ENCODE measurements around the gene TEX52. TPM values are rescaled to one million over a fixed set of nuclear protein-coding genes. Genes with fewer than 3 reads are reported as not detected.

The TEX52 gene
- not detected for total RNA-seq

DNA sequence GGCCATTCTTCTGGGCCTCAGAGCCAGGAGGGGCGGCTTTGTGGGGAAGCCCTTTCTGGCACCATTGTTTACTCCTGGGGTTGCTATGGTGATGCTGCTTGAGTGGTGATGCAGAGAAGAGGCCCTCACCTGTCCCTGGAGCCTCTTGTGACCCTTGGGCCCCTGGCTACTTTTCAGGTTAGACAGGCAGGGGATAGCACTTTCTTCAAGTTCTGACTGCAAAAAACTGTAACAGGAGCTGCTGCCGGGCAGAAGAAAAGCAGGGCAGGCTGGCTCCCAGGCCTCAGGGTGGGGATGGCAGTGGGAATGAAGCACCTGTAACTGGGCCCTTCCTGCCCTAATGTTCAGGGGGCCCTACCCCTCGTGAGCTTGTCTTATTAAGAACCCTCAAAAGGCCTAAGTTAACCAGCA lies at the start of gene TEX52:
Gene TEX52 (minus strand): TSS at position 19 of the 411 bp plus-strand sequence. CDS start 13 bp downstream, at position 6.
- no peak for ATAC-seq
- DNase-seq (ENCODE audit: low spot score): no peak

DNA sequence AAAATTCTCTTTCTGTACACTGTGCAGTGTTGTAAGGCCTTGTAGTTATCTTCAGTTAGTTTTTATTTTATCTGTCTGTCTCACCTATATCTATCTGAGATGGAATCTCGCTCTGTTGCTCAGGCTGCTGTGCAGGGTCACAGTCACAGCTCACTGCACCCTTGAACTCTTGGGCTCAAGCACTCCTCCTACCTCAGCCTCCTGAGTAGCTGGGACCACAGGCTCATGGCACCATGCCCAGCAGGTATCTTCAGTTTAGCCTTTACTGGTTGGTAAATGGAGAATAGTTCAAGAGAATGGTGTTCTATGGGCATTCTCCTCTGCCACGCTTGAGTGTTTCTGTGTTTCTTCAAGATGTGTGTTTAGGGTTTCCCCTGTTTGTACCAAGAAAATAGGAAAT lies 47.4 kb upstream of the TEX52 start:
- no peak for ATAC-seq
- no peak for DNase-seq (ENCODE audit: low spot score)

DNA sequence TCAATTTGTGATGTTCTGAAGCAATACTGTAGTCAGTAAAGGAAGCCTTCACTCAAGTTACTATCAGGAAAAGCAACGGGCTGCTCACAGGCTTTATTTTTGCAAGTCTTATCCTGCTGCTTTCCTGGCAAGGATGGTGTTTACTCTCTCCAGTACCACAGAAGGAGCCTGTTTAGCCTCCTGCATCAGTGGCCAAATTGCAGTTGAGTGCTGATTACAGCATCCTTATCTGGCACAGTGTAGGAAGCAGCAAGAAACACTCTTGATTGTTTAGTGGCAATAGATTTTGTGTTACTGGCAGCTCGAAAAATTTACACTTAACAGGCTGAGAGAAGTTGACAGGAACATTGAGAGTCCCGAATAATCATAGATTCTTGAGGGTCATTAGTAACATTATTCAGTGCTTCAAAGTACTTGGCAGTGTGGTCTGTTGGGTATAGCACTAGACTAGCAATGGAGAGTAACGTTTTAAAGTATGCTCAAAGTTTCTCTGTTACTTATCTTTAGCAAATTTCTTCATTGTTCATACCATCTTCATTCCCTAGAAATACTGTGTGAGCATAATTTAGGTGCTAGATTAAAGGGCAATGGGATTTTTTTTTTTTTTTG lies 45.5 kb upstream of the TEX52 start:
- ATAC-seq (peak; percentile 72), DNase-seq (ENCODE audit: low spot score) (no peak)

DNA sequence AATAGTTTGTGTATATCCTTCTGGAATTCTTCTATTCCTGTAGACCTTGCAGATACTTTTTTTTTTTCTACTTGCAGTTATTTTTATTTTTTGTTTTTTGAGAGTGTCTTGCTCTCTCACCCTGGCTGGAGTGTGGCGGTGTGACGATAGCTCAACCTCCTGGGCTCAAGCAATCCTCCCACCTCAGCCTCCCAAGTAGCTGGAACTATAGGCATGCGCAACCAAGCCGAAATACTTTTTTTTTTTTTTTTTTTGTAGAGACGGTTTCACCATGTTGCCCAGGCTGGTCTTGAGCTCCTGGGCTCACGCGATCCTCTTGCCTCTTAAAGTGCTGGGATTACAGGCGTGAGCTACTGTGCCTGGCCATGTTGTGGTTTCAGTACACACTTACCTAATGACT lies 43.8 kb upstream of the TEX52 start:
- DNase-seq (ENCODE audit: low spot score) (no peak), ATAC-seq (no peak)

DNA sequence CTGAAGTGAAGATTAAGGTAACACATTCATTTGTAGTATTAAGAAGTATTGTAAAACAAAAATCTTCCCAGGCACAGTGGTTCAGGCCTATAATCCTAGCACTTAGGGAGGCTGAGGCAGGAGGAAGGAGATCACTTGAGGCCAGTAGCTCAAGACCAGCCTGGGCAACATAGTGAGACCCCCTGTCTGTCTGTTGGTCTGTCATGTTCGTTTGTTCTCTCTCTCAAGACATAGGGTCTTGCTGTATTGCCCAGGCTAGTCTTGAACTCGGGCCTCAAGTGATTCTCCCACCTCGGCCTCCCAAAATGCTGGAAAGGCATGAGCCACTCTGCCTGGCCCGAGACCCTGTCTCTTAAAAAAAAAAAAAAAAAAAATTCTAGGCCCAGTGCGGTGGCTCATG lies 40.6 kb upstream of the TEX52 start:
- DNase-seq (ENCODE audit: low spot score) (no peak), ATAC-seq (no peak)

- no peak for ATAC-seq
- DNase-seq (ENCODE audit: low spot score): no peak
These were observed 38.7 kb upstream of the TEX52 start for GRCh38 chr12:2895511-2895910.

DNA sequence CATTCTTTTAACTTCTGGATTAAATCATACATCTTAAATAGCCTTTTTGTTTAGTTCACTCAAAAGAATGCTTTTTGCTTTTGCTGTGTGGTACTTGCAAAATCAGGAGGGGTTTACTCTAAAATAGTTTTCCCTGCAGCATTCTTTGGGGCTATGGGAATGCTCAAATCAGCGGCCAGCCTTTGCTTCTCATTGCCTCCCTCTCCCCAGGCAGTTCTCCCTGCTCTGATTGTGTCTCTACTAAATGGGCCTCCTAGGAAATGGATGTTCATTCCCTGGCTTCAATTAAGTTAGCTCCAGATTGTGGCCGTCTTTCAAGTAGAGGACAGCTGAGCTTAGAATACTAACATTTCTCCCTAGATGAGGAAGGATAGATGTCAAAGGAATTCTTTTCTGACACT lies 38.2 kb upstream of the TEX52 start:
- no peak for ATAC-seq

DNA sequence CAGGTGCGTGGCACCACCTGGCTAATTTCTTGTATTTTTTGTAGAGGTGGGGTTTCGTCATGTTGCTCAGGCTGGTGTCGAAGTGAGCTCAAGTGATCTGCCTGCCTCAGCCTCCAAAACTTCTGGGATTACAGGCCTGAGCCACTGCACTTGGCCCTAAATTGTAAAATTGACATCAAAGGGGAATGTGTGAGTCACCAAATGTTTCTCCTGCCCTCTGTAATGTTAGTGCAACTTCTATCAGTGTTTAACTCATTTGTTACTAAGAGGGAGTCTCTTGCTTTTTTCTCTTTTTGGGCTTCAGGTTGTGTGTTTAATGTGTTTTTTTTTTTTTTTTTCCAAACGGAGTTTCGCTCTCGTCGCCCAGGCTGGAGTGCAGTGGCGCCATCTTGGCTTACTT lies 36.2 kb upstream of the TEX52 start:
- DNase-seq (ENCODE audit: low spot score): no peak
- no peak for ATAC-seq

More for the DNA sequence above, 38.2 kb upstream of the TEX52 start:
- DNase-seq (ENCODE audit: low spot score): no peak

- DNase-seq (ENCODE audit: low spot score) (no peak), ATAC-seq (no peak)
These were observed 35.4 kb upstream of the TEX52 start for GRCh38 chr12:2892246-2892645.

DNA sequence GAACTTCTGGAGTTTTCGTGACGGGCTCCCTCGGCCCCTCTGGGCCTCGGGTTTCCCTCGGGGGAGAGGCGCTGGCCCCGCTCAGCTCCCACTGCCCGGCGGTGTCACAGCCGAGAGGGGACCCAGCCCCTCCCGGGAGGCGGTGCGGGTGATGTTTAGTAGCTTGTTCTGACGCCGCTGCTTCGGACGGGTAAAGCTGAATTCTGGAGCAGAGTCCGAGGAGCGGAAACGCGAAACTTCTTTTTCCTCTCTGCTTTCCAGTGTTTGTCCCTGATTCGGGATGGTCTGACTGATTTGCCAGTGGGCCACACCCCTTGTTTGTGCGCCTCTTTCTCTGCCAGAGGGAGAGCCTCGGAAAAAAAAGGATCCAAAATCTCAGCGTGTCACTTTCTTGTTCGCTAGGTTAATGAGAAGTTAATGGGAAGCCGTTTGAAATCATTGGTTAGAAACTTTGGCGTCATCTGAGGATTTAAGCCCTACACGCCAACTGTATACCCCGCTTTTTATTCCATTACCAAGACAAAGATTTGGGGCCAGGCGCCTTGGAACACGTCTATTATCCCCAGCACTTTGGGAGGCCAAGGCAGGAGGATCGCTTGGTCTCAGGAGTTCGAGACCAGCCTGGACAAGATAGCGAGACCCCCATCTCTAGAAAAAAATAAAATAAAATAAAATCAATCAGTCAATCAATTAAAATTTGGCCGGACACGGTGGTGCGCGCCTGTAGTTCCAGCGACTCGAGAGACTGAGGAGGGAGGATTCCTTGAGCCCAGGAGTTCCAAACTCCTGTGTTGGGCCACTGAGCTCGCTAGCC lies 34.6 kb upstream of the TEX52 start:
- ATAC-seq (peak; percentile 56), DNase-seq (ENCODE audit: low spot score) (peak; percentile 53)

- DNase-seq (ENCODE audit: low spot score) (peak; percentile 99), ATAC-seq (peak; percentile 97)
These were observed 33.8 kb upstream of the TEX52 start, which contains the start of gene TULP3 for GRCh38 chr12:2890388-2891239. Gene TULP3, plus strand, starts transcription at chr12:2890891. Its CDS starts 57 bp downstream, at chr12:2890948.

DNA sequence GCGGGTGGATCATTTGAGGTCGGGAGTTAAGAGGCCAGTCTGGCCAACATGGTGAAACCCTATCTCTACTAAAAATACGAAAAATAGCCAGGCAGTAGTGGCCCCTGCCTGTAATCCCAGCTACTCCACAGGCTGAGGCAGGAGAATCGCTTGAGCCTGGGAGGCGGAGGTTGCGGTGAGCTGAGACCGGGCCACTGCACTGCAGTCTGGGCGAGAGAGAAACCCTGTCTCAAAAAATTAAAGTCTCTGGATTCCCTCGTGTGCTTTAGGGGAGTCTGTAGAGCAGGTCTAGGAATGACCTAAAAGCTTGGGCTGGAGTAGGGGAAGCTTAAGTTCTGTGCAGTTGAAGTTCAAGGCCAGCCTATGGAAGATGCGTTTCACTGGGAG lies 33.2 kb upstream of the TEX52 start:
- no peak for DNase-seq (ENCODE audit: low spot score)

GRCh38 chr12:2886768-2887450 lies 30.1 kb upstream of the TEX52 start:
- ATAC-seq: no peak

More for the DNA sequence above, 33.2 kb upstream of the TEX52 start:
- no peak for ATAC-seq

GRCh38 chr12:2884810-2885209 lies 28.0 kb upstream of the TEX52 start:
- peak; percentile 59 for ATAC-seq

More at GRCh38 chr12:2886768-2887450, 30.1 kb upstream of the TEX52 start:
- no peak for DNase-seq (ENCODE audit: low spot score)

GRCh38 chr12:2879853-2880252 lies 23.0 kb upstream of the TEX52 start:
- ATAC-seq: no peak

More at GRCh38 chr12:2884810-2885209, 28.0 kb upstream of the TEX52 start:
- no peak for DNase-seq (ENCODE audit: low spot score)

DNA sequence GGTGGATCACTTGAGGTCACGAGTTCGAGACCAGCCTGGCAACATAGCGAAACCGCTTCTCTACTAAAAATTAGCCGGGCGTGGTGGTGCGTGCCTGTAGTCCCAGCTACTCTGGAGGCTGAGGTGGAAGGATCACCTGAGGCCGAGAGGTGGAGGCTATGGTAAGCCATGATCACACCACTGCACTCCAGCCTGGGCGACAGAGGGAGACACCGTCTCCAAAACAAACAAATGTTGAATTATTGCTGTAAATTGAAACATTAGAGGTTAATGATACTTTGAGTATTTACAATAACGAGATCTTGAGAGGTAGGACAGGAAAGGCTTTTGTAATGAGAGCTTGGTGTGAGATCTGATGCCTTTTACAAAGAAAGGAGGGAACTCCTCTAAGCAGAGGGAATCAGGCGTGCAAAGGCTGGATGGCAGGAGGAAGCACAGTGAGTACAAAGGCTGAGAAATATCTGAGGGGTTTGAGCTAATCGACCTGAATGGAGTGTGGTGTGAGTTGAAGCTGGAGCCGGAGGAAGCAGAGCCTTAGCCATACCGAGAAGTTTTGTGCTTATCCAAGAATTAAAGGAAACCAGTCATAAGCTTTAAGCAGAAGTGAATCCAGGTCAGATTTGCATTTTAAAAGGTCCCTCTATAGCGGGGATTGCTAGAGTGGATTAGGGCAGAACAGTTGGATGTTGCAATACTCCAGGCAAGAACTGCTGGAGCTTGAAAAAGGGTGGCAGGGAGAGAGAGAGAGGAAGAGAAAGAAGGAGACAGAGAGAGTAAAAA lies 21.3 kb upstream of the TEX52 start:
- DNase-seq (ENCODE audit: low spot score) (no peak), ATAC-seq (peak; percentile 39)

More at GRCh38 chr12:2879853-2880252, 23.0 kb upstream of the TEX52 start:
- DNase-seq (ENCODE audit: low spot score): no peak

GRCh38 chr12:2877047-2877952 lies 20.5 kb upstream of the TEX52 start, which contains the start of the genes FOXM1 and RHNO1:
Gene FOXM1, minus strand, starts transcription at chr12:2877174. Its CDS starts 2,696 bp downstream, at chr12:2874478.
Gene RHNO1, plus strand, starts transcription at chr12:2877223. Its CDS starts 8,144 bp downstream, at chr12:2885367.
- DNase-seq (ENCODE audit: low spot score): peak; percentile 94
- peak; percentile 94 for ATAC-seq

DNA sequence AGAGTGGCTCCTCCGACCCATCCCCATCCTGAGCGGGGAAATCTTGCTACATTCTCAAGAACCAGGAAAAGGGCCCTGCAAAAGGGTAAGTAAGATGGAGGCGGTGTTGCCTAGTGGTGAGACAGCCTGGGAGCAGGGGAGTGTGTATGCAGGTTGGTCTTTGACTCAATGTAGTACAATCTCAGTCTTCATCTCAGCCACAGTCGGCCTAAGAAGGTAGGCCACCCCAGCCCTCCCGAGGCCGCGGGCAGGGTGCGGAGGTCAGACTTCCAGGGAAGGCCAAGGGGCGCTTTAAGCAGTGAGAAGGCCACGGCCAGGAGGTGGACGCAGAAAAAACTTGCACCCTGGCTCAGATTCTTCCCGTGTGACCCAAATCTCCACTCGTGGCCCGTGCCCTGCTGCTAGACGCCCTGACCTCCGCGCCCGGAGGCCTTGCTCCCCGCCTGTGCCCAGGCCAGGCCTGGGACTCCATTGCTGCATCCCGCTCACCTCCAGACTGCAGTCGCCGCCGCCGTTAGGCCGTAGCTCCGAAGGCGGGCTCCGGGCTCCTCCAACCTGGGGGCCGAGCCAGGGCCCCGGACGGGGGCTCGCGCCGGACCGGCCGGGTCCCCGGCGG lies 19.7 kb upstream of the TEX52 start:
- DNase-seq (ENCODE audit: low spot score) (no peak), ATAC-seq (peak; percentile 43)
